ENCODE measurements around the gene AOPEP. TPM values are rescaled to one million over a fixed set of nuclear protein-coding genes. Genes with fewer than 3 reads are reported as not detected.

AOPEP gene
- total and polyA plus RNA-seq, 3 donors from 2014 or later, result 31.4 to 95.0 (median 80.4) TPM

- intact Hi-C loops (cut with DNase I; ENCODE audit: low total_unique reads), result no loop called here
- Histone ChIP-seq H3K27me3 (no peaks in the 10 kb centered on the region), H3K4me1 (peaks cover 21% of the 10 kb centered on the region), H3K36me3 (ENCODE audit: low read depth, missing control alignments) (no peaks in the 10 kb centered on the region), H3K9me3 (no peaks in the 10 kb centered on the region), H3K4me3 (no peak overlapping the region), H3K27ac (no peak overlapping the region)
- WGBS, 2 donors, result 92 to 93% methylated on average over 2 of the region's 2 CpGs
- no peak for TF ChIP-seq CTCF (IDR thresholded peaks at IDR 0.05)
- TF ChIP-seq POLR2A (IDR thresholded peaks at IDR 0.05), result no peak
- DNase-seq, result no peak
Measured at GRCh38 chr9:94811074-94811473, 84.6 kb downstream of the AOPEP start.

GRCh38 chr9:94812343-94812742 is 85.8 kb downstream of the AOPEP start:
- Histone ChIP-seq H3K4me1 (peaks cover 21% of the 10 kb centered on the region), H3K4me3 (no peak overlapping the region), H3K9me3 (no peaks in the 10 kb centered on the region), H3K36me3 (ENCODE audit: low read depth, missing control alignments) (no peaks in the 10 kb centered on the region), H3K27ac (no peak overlapping the region), H3K27me3 (no peaks in the 10 kb centered on the region)
- 85 to 100% methylated on average over 2 of the region's 2 CpGs for WGBS, 2 donors
- intact Hi-C loops (cut with DNase I; ENCODE audit: low total_unique reads), result no loop called here
- DNase-seq, result no peak
- TF ChIP-seq CTCF (IDR thresholded peaks at IDR 0.05) (no peak), POLR2A (IDR thresholded peaks at IDR 0.05) (no peak)

GRCh38 chr9:94813379-94813778 is 86.9 kb downstream of the AOPEP start:
- H3K4me3 ChIP-seq, result no peak overlapping the region
- no peaks in the 10 kb centered on the region for H3K9me3 ChIP-seq
- intact Hi-C loops (cut with DNase I; ENCODE audit: low total_unique reads), result no loop called here
- no peak overlapping the region for H3K27ac ChIP-seq
- no peaks in the 10 kb centered on the region for H3K36me3 ChIP-seq (ENCODE audit: low read depth, missing control alignments)
- TF ChIP-seq POLR2A (IDR thresholded peaks at IDR 0.05) (no peak), CTCF (IDR thresholded peaks at IDR 0.05) (no peak)
- H3K27me3 ChIP-seq, result no peaks in the 10 kb centered on the region
- WGBS, 2 donors, result 57 to 67% methylated on average over 1 of the region's 1 CpG
- peaks cover 32% of the 10 kb centered on the region for H3K4me1 ChIP-seq
- peak; percentile 41 for DNase-seq

- WGBS, 2 donors, result 51 to 80% methylated on average over 6 to 7 of the region's 7 CpGs
- Histone ChIP-seq H3K27ac (peak overlapping the region; percentile 68 to 86), H3K4me1 (peaks cover 50% of the 10 kb centered on the region), H3K4me3 (no peak overlapping the region), H3K9me3 (no peaks in the 10 kb centered on the region), H3K27me3 (no peaks in the 10 kb centered on the region), H3K36me3 (ENCODE audit: low read depth, missing control alignments) (no peaks in the 10 kb centered on the region)
- DNase-seq, result no peak
- intact Hi-C loops (cut with DNase I; ENCODE audit: low total_unique reads), result no loop called here
- TF ChIP-seq CTCF (IDR thresholded peaks at IDR 0.05), result no peak
Measured at GRCh38 chr9:94817291-94818177, 91.0 kb downstream of the AOPEP start.

GRCh38 chr9:94818178-94818541 is 91.7 kb downstream of the AOPEP start:
- intact Hi-C loops (cut with DNase I; ENCODE audit: low total_unique reads), result no loop called here
- no peaks in the 10 kb centered on the region for H3K9me3 ChIP-seq
- H3K36me3 ChIP-seq (ENCODE audit: low read depth, missing control alignments), result no peaks in the 10 kb centered on the region
- peaks cover 44% of the 10 kb centered on the region for H3K4me1 ChIP-seq
- H3K27me3 ChIP-seq, result no peaks in the 10 kb centered on the region
- 64 to 73% methylated on average over 2 of the region's 2 CpGs for WGBS, 2 donors
- peak overlapping the region; percentile 68 to 86 for H3K27ac ChIP-seq
- DNase-seq, result no peak
- no peak overlapping the region for H3K4me3 ChIP-seq
- TF ChIP-seq POLR2A (IDR thresholded peaks at IDR 0.05), result no peak
- no peak for TF ChIP-seq CTCF (IDR thresholded peaks at IDR 0.05)

All from testis (tissue), 3 donors.